Metanephros (tissue), 2 donors: Measurements from ENCODE around the gene NAA15. TPM values are rescaled to one million over a fixed set of nuclear protein-coding genes. Genes with fewer than 3 reads are reported as not detected.

Experiments used
- small RNA-seq: library from RNA; depleted of rRNA; stranded (forward); fragments of <200 nt; gene quantifications from one replicate; pipeline ENCODE3, GENCODE V24; 2014; ENCODE audit warnings: low replicate concordance
- total RNA-seq: library from RNA; depleted of rRNA; stranded (reverse); fragments of >200 nt; gene quantifications from one replicate; pipeline ENCODE4 v1.2.3, GENCODE V29; 2014

Gene NAA15
- 29.5 TPM for total RNA-seq

DNA sequence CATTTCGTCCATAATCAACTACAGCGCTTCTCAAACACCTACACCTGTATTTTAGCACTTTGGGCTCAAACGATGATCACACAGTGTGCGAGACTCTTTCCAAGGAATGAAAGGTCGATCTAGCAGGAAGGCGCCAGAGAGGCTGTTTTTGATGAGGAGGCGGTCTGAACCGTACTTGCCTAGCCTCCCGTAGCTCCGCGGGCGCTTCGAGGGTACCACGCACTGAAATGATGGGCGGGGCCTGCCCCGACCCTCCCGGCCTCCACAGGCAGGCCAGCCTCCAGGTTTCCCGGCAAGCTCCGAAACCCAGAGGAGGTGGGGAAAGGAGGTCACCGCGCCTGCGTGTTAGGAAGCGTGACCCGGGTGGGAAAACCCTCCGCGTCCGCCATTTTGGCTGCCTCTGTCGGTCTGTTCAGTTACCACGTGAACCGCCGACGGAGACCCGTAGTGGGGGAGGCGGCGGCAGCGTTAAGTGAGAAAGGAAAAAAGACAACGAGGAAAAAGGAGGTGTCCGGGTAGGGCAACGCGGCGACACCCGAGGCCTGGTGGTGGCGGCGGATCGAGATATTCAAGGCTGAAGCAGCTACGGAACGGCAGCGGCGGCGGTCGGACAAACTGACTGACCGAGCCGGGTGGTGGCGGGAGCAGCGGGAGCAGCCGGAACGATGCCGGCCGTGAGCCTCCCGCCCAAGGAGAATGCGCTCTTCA, at the start of gene NAA15:
Gene NAA15 (plus strand): TSS at position 393 of the 708 bp plus-strand sequence. CDS start 273 bp downstream, at position 666.

DNA sequence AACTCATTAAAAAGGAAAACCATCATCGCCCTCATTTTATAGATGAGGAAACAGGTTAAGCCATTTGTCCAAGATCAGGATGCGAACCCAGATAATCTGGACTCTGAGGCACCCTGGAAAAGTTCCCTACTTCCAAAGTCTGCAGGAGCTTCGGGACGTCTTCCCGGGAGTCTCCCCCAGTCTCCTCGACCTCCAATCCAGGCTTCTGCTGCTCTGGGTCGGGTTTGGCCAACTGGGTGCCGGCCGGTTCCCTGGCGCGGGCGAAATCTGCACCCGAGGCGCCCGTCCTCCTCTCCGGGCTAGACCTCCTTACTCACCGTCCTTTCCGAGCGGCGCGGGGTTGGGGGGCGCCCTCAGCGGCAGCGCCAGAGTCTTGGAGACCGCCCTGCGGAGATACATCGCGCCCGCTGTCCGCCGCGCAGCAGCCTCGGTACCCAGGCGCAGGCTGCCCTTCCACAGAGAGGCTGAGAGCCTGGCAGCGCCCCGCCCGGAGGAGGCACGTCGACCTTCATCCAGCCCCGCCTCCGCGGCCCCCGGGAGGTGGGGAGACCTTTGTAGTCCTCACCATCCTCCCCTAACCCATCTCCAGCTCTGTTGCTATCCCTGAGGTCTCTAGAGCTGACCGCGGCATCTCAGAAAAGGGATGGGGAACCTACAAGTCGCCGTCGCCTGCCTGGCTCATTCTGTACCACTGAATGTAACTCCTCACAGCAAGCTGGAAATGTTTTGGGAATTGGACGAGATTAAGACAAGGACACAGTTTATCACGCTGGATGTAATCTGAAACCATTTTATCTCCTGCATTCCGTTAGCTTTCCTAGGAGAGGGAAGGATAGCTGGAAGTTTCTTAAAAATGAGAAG, 21.3 kb upstream of the NAA15 start, which contains the start of gene MGARP:
Gene MGARP (minus strand): TSS at position 466 of the 861 bp plus-strand sequence. CDS start 67 bp downstream, at position 399.

DNA sequence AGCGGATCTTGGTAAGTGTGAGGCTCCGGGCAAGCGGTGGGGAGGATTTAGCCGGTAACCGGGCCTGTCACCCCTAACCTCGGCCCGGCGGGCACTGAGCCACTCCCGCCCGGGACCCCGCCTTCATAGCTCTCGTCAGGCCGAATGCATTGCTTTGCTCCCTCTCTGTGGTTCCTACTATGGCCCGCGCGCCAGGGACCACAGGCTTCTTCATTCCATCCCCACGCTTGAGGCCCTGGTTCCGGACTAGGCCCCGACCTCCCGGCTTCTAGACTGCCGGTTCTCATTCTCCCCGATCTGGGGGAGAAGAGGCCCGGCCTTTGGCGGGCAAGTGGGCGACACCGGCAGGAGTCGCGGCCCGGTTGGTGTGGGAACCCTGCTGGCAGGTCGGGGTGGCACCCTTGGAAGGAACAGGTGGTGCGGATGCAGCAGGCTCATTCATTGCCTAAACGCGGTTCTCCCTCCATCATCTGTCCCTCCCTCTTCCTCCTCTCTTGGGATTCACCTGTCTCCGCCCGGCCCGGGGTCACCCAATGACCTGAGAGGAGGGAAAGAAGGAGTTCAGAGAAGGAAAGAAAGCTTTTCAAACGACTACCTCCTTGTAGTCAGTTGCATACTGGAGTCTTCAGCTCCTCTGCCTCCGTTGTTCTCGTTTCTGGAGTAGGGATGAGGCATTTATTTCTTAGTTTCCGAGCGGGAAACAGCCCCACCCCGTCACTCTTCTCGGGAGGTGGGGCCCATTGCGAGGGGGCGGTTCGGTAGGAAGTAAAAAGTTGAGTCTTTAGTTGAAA, 711 bp downstream of the NAA15 start, which contains the start of gene NDUFC1:
Gene NDUFC1 (minus strand): TSS at position 657 of the 791 bp plus-strand sequence. CDS start 6,679 bp downstream, outside the sequence.

DNA sequence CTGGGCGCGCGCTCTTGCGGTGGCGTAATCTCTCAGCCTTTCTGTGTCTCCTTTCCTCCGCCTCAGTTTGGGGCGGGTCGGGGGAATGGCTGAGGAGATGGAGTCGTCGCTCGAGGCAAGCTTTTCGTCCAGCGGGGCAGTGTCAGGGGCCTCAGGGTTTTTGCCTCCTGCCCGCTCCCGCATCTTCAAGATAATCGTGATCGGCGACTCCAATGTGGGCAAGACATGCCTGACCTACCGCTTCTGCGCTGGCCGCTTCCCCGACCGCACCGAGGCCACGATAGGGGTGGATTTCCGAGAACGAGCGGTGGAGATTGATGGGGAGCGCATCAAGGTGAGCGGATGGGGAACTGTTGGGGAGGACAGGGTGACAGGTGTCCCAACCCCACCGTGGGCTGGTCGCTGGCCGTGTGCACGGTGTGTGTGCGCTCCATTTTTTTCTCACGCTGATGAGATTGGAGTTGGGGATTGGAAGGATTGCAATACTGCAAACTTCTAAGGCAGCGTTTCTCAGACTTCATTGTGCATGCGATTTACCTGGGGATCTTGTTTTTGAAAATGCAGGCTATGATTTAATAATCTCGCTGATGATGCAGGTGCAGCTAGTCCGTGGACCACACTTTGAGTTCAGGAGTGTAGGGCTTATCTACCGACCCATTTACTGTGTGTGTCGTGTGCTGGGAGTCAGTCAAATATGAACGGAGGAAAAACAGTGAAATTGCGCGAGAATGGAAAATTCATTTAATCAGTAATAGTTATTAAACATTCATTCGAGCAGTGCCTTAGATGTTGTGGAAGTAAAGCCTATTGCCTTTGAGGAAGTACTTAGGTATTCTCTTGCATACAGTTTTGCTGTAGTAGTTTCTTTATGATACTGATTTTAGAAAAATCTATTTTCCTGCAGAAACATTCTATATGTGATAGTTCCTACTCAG, 153.1 kb downstream of the NAA15 start, which contains the start of gene RAB33B:
Gene RAB33B (plus strand): TSS at position 11 of the 935 bp plus-strand sequence. CDS start 75 bp downstream, at position 86.

Small RNAs within 50 kb of the gene (small RNA-seq; reads per million reads assigned to genes)
- gene RF01225, result not detected
- not detected for gene RNU6-1074P
- not detected for gene RNU6-1214P

Other genes with a start within 250 kb of the NAA15 start
- gene ELF2, start 124.3 kb upstream of the NAA15 start, total RNA-seq, result 67.7 TPM
- gene MGARP, start 21.3 kb upstream of the NAA15 start, total RNA-seq, result 0.12 TPM
- 59.6 TPM for gene NDUFC1, start 972 bp downstream of the NAA15 start, total RNA-seq
- gene RAB33B, start 152.6 kb downstream of the NAA15 start, total RNA-seq, result 14.7 TPM